GM18858 (cell line): Measurements from ENCODE around the gene RPP25.
"Not testable (repeated sequence)": the region's sequence is repeated elsewhere in the genome, so short reads cannot be mapped to it uniquely, and the experiment has no call there.

Experiments
- ATAC-seq: cut with Tn5 transposase; IDR thresholded peaks from one replicate; pipeline ENCODE4 v1.9.1; 2021; ENCODE audit not compliant: unreplicated experiment

RPP25 gene

DNA sequence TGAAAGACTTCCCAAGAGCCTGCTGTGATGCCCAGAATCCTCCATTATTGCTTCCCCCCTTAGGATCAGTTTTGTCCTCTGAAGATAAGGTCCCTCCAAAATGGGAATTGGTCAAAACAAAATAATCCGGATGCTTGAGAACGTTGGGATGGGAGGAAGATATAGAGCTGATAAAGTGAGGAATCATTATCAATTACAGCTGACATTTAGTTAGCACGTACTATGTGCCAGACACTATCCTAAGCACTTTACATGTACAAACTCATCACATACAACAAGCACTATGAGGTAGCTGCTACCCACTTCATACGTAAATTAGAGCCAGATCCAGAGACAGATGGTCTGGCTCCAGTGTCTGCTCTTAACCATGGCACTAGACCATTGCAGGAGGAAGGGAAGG is 6.6 kb upstream of the RPP25 start:
- no peak for ATAC-seq

DNA sequence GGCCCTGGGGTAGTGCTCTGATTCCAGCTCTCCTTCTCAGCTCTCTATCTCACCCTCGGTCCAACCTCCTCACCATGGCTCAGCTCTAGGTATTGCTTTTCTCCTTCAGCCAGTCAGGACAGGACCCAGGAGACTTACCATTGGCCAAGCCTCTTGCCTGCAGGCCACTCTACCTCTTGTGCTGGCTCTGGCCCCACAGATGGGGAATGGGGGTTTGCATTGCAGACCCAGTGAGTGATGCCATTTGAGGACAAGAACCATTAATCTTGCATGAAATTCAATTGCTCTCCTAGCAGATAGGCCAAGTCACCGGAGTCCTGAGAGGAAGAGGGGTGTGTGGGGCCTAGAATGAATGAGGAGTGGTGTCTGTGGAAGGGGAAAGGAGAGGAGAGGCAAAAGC is 6.1 kb upstream of the RPP25 start:
- no peak for ATAC-seq

DNA sequence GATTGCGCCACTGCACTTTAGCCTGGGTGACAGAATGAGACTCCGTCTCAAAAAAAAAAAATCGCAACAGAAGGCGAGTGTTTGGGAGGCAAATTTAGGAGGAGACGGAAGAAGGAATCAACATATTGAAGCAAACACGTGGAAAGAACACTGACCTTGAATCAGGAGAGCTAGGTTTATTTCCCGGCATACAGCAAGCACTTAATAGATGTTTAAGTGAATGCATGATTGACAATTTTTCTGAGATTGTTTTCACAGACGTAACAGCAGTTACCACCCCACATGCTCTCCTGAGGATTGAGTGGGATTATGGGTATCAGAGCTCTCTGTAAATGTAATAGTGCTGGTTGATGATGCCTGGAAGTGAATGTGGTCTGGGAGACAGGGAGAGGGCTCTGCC is 5.6 kb upstream of the RPP25 start:
- no peak for ATAC-seq

DNA sequence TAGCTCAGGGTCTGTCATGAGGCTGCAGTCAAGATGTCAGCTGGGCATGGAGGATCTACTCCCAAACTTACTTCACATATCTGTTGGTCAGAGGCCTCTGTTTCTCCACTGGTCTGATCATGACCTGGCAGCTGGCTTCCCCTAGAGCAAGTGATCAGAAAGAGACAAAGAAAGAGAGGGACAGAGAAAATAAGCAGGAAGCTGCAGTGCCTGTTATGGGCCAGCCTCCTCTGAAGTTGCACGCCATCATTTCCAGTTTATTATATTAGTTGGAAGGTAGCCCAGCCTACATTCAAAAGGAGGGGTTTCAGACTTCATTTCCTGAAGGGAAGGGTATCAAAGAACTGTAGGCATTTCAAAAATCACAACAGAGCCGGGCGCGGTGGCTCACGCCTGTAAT is 5.0 kb upstream of the RPP25 start:
- ATAC-seq: no peak

DNA sequence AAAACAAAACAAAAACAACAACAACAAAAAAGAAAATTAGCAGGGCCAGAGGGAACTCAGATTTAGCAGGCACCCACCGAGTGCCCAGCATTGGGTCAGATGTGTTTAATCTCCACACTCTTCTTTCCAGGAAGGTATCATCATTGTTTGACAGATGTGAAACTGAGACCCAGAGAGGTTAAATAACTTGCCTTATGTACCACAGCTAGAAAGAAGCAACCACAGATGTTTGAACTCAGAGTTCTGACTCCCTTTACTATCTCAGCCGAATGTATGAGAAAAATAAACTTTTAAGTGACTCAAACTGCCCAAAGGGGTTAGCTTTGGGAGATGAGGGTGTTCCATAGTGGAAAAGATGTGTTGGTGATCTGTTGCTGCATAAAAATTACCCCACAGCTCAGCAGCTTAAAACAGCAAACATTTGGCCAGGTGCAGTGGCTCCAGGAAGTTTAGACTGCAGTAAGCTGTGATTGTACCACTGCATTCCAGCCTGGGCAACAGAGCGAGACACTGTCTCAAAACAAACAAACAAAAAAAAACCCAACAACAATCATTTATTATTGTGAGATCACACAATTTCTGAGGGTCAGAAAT is 4.5 kb upstream of the RPP25 start:
- ATAC-seq: no peak

DNA sequence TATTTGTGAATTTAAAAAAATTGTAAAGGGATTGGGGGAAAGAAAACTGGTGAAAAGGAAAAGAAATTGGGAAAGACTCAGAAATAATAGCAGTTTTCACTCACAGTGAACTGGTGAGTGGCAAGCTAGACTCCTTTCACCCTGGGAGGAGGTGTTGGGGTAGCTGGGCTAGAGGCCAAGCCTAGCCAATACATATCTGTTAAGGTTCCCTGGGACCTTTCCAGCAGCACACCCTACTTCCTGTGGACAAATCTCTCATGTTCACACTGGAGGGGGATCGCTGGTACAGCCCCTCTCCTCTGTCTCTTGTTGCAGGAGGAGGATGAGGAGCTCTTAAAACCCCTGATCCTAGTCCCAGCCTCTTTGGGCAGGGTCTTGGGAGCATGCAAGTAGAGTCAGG is 3.7 kb upstream of the RPP25 start:
- no peak for ATAC-seq

DNA sequence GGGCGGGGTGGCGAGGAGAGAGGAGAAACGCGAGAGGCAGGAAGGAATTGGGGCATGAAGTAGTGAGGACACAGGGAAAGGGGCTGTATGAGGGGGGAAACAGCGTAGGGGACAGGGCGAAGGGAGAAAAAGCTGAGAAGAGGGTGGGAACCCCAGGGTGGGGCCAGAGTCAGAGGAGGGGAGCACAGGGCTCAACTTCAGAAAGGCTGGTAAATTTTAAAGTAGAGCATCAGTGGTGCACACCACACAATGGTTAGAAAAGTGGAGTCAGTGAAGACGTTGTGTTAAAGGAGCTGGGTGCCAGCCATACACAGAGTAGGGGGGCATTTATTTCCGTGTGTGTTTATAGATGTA is 3.0 kb upstream of the RPP25 start:
- ATAC-seq: no peak

DNA sequence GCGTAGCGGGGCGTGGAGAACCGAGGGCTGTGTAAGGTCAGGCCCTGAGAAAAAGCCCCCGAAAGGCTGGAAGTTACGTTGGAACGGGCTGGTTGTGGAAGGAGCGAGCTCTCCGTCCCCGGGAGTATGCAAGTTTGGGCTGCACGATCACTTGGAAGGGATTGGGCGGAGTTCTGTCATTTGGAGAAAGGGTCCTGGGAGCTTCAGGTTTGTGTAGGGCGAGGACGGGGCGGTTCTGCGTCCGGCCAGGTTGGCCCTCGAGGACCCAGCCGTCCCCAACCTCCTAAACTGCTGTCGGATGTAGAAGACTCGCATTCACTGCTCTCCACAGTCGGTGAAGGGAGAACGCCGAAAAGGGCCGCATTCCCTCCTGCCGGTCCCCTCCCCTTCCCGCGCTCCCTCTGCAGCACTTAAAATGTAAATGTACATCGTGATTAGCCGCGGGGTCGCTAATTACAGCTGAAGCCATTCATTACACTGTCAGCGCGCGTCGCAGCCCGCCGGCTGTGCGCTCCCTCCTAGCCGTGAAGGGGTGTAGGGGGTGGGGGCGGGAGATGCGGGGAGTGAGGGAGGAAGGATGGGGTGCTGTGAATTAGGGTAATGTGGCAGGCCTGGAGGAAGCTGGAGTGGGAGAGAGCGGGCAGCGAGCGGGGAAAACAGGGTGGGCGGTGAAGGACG is 2.5 kb upstream of the RPP25 start:
- ATAC-seq: no peak

DNA sequence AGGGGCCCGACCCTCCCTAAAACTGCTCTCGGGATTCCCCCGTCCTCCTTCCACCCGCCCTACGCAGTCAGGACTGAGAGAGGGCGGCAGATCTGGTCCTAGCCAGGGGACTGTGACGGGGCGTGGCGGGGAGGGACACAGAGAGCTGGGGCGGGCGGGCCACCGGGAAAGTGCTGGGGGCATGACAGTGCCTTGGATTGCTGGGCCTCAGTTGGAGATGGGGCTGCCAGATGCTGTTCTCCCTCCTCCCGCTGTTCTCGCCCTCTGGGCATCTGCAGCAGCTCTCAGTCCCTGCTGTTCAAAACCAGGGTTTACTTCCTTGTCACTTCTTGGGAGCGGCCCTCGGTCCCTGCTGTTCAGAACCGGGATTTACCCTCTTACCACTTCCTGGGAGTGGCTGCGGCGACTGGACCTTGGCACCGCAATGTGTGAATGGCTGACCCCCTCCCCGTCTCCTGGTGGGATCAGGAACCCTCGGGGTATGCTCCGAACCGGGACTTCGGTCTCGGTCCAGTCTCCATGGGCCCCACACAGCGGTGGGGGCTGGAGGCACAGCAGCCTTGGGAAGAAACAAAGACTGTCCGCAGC is 1.8 kb upstream of the RPP25 start:
- ATAC-seq: no peak

DNA sequence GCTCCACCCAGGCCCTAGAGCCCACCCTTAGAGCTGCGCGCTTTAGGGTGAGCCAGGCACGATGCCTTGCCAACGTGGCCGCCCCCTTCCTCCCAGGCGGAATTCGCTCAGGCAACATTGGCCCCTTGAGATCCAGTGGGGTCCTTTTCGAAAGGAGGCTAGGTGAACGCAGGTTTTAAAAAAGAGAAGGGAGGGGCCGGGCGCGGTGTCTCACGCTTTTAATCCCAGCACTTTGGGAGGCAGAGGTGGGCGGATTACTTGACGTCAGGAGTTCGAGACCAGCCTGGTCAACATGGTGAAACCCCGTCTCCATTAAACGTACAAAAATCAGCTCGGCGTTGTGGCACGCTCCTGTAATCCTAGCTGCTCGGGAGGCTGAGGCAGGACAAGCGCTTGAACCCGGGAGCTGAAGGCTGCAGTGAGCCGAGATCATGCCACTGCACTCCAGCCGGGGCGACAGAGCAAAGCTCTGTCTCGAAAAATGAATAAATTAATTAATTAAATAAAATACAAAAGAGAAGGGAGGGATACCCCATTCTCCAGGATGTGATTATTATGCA is 984 bp upstream of the RPP25 start:
- no peak for ATAC-seq

DNA sequence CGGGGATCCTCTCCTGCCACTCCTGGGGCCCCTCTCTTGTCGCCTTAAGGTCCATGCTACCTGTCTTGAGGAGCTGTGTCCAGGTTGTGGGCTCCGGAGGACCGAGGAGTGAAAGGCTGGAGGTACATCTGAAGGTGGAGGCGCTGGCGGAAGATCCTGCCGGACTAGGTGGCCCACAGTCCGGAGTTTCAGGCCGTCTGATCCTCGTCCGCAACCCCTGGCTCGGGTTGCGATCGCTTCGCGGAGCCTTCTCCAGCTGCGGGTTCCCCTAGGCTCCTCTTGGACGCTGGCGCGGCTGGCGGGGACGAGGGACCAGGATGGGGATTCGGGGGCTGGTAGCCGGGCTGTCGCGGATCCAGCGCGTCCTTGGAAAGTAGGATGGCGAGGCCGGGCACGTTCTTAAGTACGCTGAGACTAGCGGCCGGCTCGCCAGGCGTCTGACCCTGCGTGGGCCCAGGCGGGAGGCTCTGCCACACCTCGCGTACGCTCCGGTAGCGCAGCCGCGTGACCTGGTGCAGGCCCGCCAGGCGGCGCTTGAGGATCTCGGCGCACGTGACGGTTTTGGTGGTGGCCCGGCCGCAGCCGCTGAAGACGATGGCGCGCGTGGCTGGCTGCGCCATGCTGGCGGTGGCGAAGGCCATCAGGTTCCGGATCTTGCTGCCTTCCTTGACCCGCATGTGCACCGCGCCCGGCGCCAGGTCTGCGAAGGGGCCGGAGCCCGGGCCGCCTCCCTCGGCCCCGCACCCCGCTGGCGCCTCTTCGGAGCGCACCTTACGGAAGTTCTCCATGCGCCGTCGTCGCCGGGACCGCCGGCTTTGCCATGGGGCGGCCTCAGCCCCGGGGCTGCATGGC is 550 bp downstream of the RPP25 start:
- no peak for ATAC-seq

DNA sequence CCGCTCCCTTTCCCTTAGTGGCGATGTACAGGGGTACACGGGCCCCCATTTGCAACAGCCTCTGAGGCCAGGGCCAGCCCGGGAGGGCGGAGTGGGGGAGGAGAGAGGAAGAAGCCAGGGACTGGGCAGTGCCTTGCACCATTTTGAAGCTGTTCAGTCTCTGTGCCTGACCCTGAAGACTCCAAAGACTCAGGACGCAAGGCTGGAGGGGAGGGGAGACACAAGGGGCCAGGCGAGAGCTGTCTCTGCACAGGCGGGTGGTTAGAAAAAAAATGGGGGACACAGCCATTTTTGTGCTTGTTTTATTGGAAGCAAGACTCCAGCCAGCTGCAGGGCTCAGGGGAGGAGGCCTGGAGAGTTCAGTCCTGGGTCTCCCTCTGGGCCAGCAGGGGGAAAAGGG is 1.6 kb downstream of the RPP25 start:
- no peak for ATAC-seq

DNA sequence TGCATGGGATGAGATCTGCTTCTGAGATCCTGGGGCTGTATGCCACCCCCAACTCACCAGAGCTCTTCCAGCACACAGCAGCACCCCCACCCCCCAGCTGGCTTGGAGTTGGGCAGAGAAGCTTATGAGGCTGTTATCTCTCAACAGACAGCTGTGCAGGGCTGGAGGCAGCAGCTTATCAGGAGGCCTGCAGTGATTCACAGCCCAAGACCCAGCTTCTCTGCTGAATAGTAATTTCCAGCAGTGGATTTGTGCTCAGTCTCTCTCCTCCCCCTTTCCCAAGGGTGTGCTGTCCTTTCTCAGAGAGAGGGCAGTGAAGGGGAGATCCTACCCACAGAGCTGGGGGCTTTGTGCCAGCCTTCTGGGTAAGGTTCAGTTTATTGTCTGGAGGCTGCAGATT is 2.1 kb downstream of the RPP25 start:
- ATAC-seq: no peak

DNA sequence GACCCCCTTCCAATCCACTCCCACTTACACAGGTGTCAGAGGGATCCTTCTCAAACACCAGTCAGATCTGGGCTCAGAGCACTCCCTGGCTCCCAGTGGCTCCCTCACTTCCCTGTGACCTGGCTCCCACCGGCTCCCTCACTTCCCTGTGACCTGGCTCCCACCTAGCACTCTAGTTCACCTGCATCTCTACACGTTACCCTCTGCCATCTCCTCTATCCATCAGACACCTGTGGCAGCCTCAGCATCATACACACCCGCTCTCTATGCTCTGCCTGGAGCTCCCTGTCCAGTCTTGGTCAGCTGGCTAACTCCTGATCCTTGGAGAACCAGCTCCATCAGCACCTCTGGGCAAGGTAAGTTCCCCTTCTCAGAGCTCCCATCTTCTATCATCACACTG is 5.6 kb downstream of the RPP25 start:
- no peak for ATAC-seq

DNA sequence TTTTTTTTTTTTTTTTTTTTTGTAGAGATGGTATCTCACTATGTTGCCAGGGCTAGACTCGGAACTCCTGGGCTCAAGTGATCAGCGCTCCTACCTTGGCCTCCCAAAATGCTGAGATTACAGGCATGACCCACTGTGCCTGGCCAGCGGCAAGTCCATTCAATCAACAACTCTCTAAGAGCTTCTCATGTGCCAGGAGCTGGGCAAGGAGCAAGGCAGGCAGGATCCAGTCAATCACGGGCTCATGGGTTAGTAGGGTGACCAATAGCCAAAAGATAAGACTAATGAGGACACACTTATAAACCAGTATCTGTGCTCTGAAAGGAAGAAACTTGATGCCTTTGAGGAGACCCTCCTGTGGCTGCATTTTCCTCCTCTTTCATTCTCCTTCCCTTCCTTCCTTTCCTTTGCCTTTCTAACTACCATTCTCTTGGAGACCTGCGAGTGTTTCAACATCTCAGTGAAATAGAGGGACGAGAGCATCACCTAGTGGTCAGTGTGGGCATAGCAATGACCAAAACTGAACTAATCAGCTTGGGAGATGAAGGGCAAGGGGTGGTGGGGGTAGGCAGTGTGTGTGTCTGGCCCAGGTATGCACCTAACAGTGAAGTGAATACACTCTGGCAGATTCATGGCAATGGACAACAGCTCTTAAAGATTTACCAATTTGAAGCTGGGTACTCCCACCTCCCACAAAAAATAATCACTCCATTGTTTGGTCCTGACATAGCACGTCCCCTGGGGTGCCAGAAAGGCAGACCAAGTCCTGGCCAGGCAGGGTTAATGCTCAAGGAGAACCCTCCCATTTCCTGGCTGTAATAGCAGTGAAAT is 6.3 kb downstream of the RPP25 start:
- ATAC-seq: no peak

DNA sequence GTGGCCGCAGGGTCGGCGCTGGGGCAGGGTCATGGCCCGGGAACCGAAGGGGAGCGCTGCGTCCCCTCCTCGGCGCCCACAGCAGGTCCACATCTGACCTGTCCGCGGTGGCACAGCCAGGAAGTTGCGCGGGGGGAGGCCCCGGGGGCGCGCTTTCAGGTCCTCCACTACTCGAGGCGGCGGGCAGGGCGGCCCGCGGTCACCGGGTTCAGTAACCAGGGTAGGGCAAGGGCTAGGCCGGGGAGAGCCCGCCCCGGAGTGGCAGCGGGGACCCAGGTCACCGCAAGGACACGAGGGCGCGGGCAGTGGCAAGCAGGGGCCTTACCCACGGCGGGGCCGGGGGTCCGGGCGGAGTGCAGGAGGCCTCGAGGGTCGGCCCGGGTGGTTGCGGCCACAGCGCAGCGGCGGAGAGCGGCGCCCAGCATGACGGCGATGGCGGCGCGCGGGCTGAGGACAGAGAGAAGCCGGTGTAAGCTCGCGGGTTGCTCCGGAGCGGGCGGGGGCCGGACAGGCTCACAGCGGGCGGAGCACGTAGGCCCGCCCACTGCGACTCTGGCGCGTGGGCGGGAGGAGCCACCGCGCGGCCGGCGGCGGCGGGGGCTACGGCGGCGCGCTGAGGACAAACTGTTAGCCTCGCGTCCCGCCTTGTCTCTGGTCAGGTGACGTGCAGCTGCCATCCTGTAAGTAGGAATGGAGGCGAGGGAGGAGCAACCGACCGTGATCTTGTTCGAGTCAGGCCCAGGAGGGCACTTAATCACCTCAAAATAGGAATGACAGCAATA is 18.8 kb downstream of the RPP25 start, which contains the start of gene COX5A:
TSS of gene COX5A (minus strand) at position 484 of the 782 bp plus-strand sequence. CDS start at position 425, 59 bp downstream.
- ATAC-seq: peak; percentile 65

DNA sequence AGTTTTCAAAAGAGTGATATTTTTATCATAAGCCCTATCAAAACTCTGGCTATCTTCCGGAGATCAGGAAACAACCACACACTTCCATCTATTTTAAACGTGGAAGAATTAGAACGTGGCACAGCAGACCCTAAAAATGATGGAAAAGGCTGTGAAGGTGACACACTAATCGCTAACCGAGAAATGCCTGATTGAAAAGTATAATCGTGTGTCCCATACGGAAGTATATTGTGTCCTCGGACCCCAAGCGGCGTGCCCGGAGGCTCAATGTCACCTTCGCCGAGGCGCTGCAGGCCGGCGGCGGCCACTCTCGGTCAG is 19.3 kb downstream of the RPP25 start:
- ATAC-seq: no peak

DNA sequence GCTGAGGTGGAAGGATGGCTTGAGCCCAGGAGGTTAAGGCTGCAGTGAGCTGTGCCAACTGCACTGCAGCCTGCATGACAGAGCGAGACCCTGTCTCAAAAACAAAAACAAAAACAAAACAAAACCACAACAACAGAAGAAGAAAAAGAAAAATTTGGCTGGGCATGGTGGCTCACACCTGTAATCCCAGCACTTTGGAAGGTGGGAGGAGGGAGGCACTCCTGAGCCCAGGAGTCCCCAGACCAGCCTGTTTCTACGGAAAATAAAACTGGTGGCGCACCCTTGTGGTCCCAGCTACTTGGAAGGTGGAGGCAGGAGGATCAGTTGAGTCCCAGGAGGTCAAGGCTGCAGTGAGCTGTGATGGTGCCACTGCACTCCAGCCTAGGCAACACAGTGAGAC is 21.4 kb downstream of the RPP25 start:
- ATAC-seq: not testable (repeated sequence)

DNA sequence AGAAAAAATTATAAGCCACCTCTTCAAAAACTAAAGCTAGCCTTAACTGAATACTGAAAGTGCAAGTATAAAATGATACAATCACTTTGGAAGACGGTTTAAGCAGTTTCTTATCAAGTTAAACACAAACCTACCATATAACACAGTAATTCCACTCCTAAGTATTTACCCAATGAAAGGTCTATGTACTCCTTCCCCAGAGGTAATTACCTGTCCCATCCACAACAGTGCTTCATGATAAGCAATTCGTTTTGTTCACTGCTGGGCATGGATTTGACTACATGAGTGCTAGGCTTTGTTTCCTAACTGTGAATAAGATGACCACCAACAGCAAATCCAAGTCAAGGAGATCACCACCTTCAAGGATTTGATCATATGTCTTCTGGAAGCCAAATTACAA is 23.0 kb downstream of the RPP25 start:
- ATAC-seq: no peak

DNA sequence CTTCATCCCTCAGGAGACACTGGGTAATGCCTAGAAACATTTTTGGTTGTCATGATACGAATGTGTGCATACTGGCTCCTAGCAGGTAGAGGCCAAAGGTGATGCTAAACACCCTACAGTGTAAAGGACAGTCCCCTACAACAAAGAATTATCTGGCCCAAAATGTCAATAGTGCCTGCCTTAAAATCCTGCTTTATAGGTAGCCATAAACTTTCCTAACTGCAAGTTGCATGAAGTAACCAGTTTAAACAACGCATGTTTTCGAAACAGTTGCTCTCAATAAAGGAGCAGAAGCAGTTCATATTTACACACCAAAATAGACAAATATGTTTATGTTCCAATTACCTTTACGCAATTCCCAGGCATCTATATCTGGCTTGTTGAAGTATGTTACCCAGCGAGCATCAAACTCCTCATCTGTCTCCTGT is 27.8 kb downstream of the RPP25 start:
- no peak for ATAC-seq
